Measurements from ENCODE around the gene PLD1. TPM values are rescaled to one million over a fixed set of nuclear protein-coding genes. Genes with fewer than 3 reads are reported as not detected.

Gene PLD1
- total RNA-seq, 2 donors from 2014 or later: 5.4 to 7.7 TPM

DNA sequence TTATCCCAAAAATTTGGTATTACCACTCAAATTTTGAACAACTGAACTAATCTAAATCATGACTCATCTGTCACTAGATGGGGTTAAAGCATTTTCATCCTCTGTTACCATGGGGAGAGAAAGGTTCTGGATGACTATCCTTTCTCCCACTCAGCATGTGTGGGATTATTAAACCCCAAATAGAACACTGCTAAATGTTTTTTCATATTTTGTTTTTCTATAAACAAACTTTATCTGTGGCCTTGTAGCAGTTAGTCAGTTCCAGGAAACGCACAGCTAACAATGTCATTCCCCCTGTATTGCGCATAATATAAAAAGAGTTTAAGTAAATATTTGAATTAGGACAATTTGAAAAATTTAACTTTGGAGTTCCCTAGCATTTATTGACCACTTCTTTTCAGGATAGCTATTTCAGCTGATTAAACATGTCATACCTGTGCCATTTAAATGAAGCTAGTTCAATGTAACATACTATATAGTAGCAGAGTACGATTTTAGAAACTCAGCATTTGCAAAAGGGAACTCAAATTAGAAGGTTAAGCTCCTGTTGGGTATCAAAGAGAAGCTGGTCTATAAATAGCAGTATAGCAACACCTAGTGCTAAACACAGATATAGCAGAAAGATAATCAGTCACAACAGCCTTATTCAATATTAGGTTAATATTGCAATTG is 23.6 kb upstream of the PLD1 start:
- no peaks in the 10 kb centered on the region for H3K36me3 Mint-ChIP-seq
- H3K9me3 Mint-ChIP-seq: no peaks in the 10 kb centered on the region
- no peak overlapping the region for H3K27ac Mint-ChIP-seq
- DNase-seq (ENCODE audit: low spot score): no peak
- no peak for ATAC-seq
- peaks cover 0 to 2% of the 10 kb centered on the region in 2 donors for H3K27me3 Mint-ChIP-seq
- no peak overlapping the region for H3K4me3 Mint-ChIP-seq
- peaks cover 7 to 9% of the 10 kb centered on the region in 2 donors for H3K4me1 Mint-ChIP-seq (ENCODE audit: low read depth in 2 of 2)

DNA sequence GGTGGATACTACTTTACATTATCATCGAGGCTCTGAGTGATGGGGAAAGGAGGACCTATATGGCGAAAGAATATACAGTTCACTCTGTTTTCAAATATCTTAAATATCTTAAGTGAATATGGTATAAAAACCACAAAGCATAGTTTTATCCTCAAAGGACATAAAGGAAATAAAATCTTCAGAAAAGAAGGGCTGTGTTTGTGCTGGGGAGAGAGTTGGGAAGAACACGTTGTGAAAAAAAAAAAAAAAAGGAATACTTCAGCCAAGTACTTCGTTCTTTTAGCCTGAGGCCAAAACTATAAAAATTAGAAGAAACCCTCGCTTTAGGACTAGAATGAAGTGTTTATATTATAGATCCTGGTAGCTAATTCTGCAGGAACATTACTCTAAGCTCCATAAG is 22.7 kb upstream of the PLD1 start:
- Mint-ChIP-seq H3K9me3 (no peaks in the 10 kb centered on the region), H3K4me3 (no peak overlapping the region), H3K4me1 (ENCODE audit: low read depth in 2 of 2) (peaks cover 10 to 13% of the 10 kb centered on the region in 2 donors), H3K36me3 (no peaks in the 10 kb centered on the region), H3K27ac (no peak overlapping the region), H3K27me3 (peaks cover 0 to 2% of the 10 kb centered on the region in 2 donors)
- no peak for ATAC-seq
- DNase-seq (ENCODE audit: low spot score): no peak

- DNase-seq (ENCODE audit: low spot score): no peak
- Mint-ChIP-seq H3K4me3 (no peak overlapping the region), H3K27me3 (peaks cover 0 to 3% of the 10 kb centered on the region in 2 donors)
Measured at GRCh38 chr3:171831936-171832335, 21.7 kb upstream of the PLD1 start.

DNA sequence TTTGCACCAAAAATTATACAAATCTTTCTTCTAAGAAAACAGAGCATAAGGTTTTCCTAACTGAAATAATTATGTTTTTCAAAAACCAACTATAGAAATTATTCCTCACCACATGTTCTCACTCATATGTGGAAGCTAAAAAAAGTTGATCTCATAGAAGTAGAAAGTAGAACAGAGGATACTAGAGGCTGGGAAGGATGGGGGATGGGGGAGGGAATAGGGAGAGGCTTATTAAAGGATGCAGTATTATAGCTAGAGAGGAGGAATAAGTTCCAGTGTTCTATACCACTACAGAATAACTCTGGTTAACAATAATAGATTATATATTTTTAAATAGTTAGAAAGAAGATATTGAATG is 20.2 kb upstream of the PLD1 start:
- H3K36me3 Mint-ChIP-seq: no peaks in the 10 kb centered on the region

More at GRCh38 chr3:171831936-171832335, 21.7 kb upstream of the PLD1 start:
- H3K27ac Mint-ChIP-seq: no peak overlapping the region
- no peak for ATAC-seq
- no peaks in the 10 kb centered on the region for H3K9me3 Mint-ChIP-seq
- H3K4me1 Mint-ChIP-seq (ENCODE audit: low read depth in 2 of 2): peaks cover 18 to 21% of the 10 kb centered on the region in 2 donors
- no peaks in the 10 kb centered on the region for H3K36me3 Mint-ChIP-seq

GRCh38 chr3:171829841-171830517 is 19.7 kb upstream of the PLD1 start:
- ATAC-seq (peak in 1 of 2 donors; percentile 47), DNase-seq (ENCODE audit: low spot score) (no peak)
- Mint-ChIP-seq H3K4me1 (ENCODE audit: low read depth in 2 of 2) (peaks cover 23 to 25% of the 10 kb centered on the region in 2 donors), H3K27ac (no peak overlapping the region), H3K27me3 (peaks cover 0 to 5% of the 10 kb centered on the region in 2 donors), H3K4me3 (no peak overlapping the region), H3K36me3 (no peaks in the 10 kb centered on the region), H3K9me3 (no peaks in the 10 kb centered on the region)

More for the DNA sequence above, 20.2 kb upstream of the PLD1 start:
- DNase-seq (ENCODE audit: low spot score) (no peak), ATAC-seq (no peak)
- H3K4me3 Mint-ChIP-seq: no peak overlapping the region
- peaks cover 0 to 5% of the 10 kb centered on the region in 2 donors for H3K27me3 Mint-ChIP-seq
- no peak overlapping the region for H3K27ac Mint-ChIP-seq
- H3K9me3 Mint-ChIP-seq: no peaks in the 10 kb centered on the region
- peaks cover 21 to 23% of the 10 kb centered on the region in 2 donors for H3K4me1 Mint-ChIP-seq (ENCODE audit: low read depth in 2 of 2)

DNA sequence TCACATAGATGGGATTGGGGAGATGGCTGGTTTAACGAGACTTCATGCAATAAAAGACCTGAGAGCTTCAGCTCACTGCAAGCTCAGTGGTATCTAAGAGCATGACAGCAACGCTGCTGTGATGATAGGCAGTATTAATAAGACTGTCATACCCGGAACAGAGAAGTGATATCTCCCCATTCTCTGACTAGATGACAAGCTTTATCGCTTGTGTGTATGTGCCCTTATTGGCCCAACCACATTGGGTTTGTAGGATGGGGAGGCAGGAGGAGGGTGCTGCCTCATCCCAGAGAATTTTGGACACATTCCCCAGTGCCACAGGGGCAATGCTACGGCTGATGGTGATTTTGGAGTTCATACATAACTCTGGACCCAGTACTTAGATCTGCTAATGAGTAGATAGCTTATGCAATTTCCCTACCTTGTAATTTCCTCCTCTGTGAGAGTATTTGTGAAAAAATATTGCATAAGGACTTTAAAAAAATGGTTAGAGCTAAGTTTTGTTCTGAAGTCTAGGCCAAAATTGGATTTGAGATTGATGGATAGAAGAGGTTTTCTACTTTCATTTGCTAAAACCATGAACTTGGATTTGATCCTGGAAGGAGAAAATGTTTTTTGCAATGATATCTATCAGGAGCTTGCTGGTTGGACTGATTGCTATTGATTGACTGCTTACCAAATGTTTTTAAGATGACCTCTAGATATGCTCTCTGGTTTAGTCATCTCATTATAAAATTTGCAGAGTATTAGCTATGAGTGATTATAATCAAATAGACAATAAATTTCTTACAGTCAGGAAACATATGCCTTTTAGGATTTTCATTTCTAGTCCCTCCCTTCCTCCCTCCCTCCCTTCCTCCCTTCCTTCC is 18.9 kb upstream of the PLD1 start:
- H3K36me3 Mint-ChIP-seq: no peaks in the 10 kb centered on the region
- no peak for DNase-seq (ENCODE audit: low spot score)
- no peaks in the 10 kb centered on the region for H3K9me3 Mint-ChIP-seq
- H3K4me1 Mint-ChIP-seq (ENCODE audit: low read depth in 2 of 2): peaks cover 23 to 25% of the 10 kb centered on the region in 2 donors
- peaks cover 0 to 5% of the 10 kb centered on the region in 2 donors for H3K27me3 Mint-ChIP-seq
- H3K27ac Mint-ChIP-seq: no peak overlapping the region
- ATAC-seq: peak in 1 of 2 donors; percentile 60
- H3K4me3 Mint-ChIP-seq: no peak overlapping the region

- no peaks in the 10 kb centered on the region for H3K36me3 Mint-ChIP-seq
- peak overlapping the region; percentile 42 to 50 for H3K27ac Mint-ChIP-seq
- no peak for DNase-seq (ENCODE audit: low spot score)
- ATAC-seq: peak; percentile 43 to 64
- no peaks in the 10 kb centered on the region for H3K9me3 Mint-ChIP-seq
- peak overlapping the region; percentile 76 for H3K4me3 Mint-ChIP-seq
- H3K27me3 Mint-ChIP-seq: peaks cover 0 to 5% of the 10 kb centered on the region in 2 donors
- H3K4me1 Mint-ChIP-seq (ENCODE audit: low read depth in 2 of 2): peaks cover 23 to 25% of the 10 kb centered on the region in 2 donors
Measured at GRCh38 chr3:171827836-171828458, 17.7 kb upstream of the PLD1 start.

- Mint-ChIP-seq H3K4me1 (ENCODE audit: low read depth in 2 of 2) (peaks cover 23 to 25% of the 10 kb centered on the region in 2 donors), H3K4me3 (peak overlapping the region; percentile 76), H3K36me3 (no peaks in the 10 kb centered on the region), H3K27me3 (peaks cover 0 to 5% of the 10 kb centered on the region in 2 donors), H3K27ac (peak overlapping the region in 1 of 2 donors; percentile 50), H3K9me3 (no peaks in the 10 kb centered on the region)
- peak in 1 of 2 donors; percentile 6 for ATAC-seq
- DNase-seq (ENCODE audit: low spot score): no peak
Measured at GRCh38 chr3:171827385-171827784, 17.1 kb upstream of the PLD1 start.

- no peaks in the 10 kb centered on the region for H3K9me3 Mint-ChIP-seq
- DNase-seq (ENCODE audit: low spot score) (no peak), ATAC-seq (no peak)
- H3K4me1 Mint-ChIP-seq (ENCODE audit: low read depth in 2 of 2): peaks cover 23 to 25% of the 10 kb centered on the region in 2 donors
- no peaks in the 10 kb centered on the region for H3K36me3 Mint-ChIP-seq
- H3K4me3 Mint-ChIP-seq: no peak overlapping the region
- H3K27ac Mint-ChIP-seq: no peak overlapping the region
- H3K27me3 Mint-ChIP-seq: peaks cover 7 to 8% of the 10 kb centered on the region in 2 donors
Measured at GRCh38 chr3:171825222-171825828, 15.0 kb upstream of the PLD1 start.

GRCh38 chr3:171824824-171825221 is 14.5 kb upstream of the PLD1 start:
- Mint-ChIP-seq H3K4me3 (no peak overlapping the region), H3K27me3 (peaks cover 7 to 8% of the 10 kb centered on the region in 2 donors), H3K36me3 (no peaks in the 10 kb centered on the region), H3K9me3 (no peaks in the 10 kb centered on the region), H3K4me1 (ENCODE audit: low read depth in 2 of 2) (peaks cover 22 to 25% of the 10 kb centered on the region in 2 donors), H3K27ac (no peak overlapping the region)
- DNase-seq (ENCODE audit: low spot score) (no peak), ATAC-seq (no peak)

DNA sequence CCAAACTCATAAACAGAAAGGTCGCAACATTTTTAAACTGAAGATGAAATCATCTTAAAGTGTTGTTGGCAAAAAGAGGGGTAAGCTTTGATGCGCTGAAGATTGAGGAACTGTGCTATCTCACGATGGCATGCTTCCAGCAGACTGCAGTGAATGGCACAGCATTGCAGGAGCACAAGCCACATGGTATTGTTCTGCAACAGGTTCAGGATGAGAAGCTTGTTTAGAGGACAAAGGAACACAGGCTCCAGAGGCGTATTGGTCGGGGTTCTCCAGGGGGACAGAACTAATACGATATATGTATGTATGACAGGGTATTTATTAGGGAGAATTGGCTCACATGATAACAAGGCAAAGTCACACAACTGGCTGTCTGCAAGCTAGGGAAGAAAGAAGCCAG is 13.8 kb upstream of the PLD1 start:
- Mint-ChIP-seq H3K27ac (no peak overlapping the region), H3K4me1 (ENCODE audit: low read depth in 2 of 2) (peaks cover 17 to 22% of the 10 kb centered on the region in 2 donors), H3K4me3 (no peak overlapping the region), H3K36me3 (no peaks in the 10 kb centered on the region), H3K27me3 (peaks cover 7 to 8% of the 10 kb centered on the region in 2 donors), H3K9me3 (no peaks in the 10 kb centered on the region)
- no peak for ATAC-seq
- no peak for DNase-seq (ENCODE audit: low spot score)

GRCh38 chr3:171822431-171823106 is 12.3 kb upstream of the PLD1 start:
- Mint-ChIP-seq H3K4me1 (ENCODE audit: low read depth in 2 of 2) (peaks cover 8 to 9% of the 10 kb centered on the region in 2 donors), H3K27me3 (peaks cover 6 to 7% of the 10 kb centered on the region in 2 donors), H3K9me3 (no peaks in the 10 kb centered on the region), H3K4me3 (no peak overlapping the region), H3K36me3 (no peaks in the 10 kb centered on the region), H3K27ac (no peak overlapping the region)
- ATAC-seq: no peak
- DNase-seq (ENCODE audit: low spot score): no peak
